Transverse colon (tissue), 4 donors: Measurements from ENCODE around the gene PJVK. TPM values are rescaled to one million over a fixed set of nuclear protein-coding genes. Genes with fewer than 3 reads are reported as not detected.

Experiments used
- DNase-seq: peaks from one replicate; pipeline ENCODE4 v3.0.0-alpha.2; 2019
- H3K27ac ChIP-seq, 4 donors: fragments of 200-600 bp; sonication (generic); 2 replicates each; pipeline ENCODE4 v1.5.1; 2016 to 2018; ENCODE audit warnings: inconsistent platforms in 4 of 4
- H3K27me3 ChIP-seq: fragments of 200-600 bp; sonication (generic); 2 replicates; pipeline ENCODE4 v1.5.1; 2017; ENCODE audit warnings: inconsistent platforms
- H3K36me3 ChIP-seq, 4 donors: fragments of 200-600 bp; sonication (generic); 2 replicates each; pipeline ENCODE4 v1.5.1; 2017 to 2019; ENCODE audit warnings: inconsistent platforms in 4 of 4
- H3K4me1 ChIP-seq, 4 donors: fragments of 200-600 bp; sonication (generic); 2 replicates each; pipeline ENCODE4 v1.5.1; 2017 to 2020; ENCODE audit warnings: inconsistent platforms in 4 of 4
- H3K4me3 ChIP-seq, 4 donors: fragments of 200-600 bp; sonication (generic); 1 replicate in 1 of 4; 2 replicates in 3 of 4; pipeline versions ENCODE4 v1.5.1 to v1.6.1; 2017 to 2019; ENCODE audit warnings: inconsistent platforms in 4 of 4
- H3K9me3 ChIP-seq, 2 donors: fragments of 200-600 bp; sonication (generic); 2 replicates each; pipeline ENCODE4 v1.5.1; 2017 to 2019; ENCODE audit warnings: inconsistent platforms in 2 of 2
- CTCF ChIP-seq, 5 experiments: fragments of 200-600 bp in 3 of 5; fragments of 450-650 bp in 2 of 5; sonication (generic) in 3 of 5; IDR thresholded peaks; 1 replicate in 2 of 5; 2 replicates in 3 of 5; pipeline ENCODE4 v1.5.1; 2016 to 2017; ENCODE audit warnings: antibody characterized with exemption in 5 of 5, inconsistent platforms in 3 of 5, mild to moderate bottlenecking in 2 of 5, moderate library complexity in 1 of 5
- EP300 ChIP-seq: sonication (generic); formaldehyde crosslinking; IDR thresholded peaks from one replicate; pipeline ENCODE4 v1.6.1; 2017; ENCODE audit warnings: antibody characterized with exemption, low read depth
- POLR2A ChIP-seq: fragments of 450-650 bp; IDR thresholded peaks from one replicate; pipeline ENCODE4 v1.6.1; 2016; ENCODE audit warnings: antibody characterized with exemption, mild to moderate bottlenecking, moderate library complexity
- POLR2AphosphoS5 ChIP-seq, 3 donors: sonication (generic); formaldehyde crosslinking; IDR thresholded peaks; one replicate each; pipeline ENCODE4 v1.6.1; 2016; ENCODE audit warnings: antibody characterized with exemption in 3 of 3
- WGBS, 2 donors: methylation state at CpG; one replicate each; pipeline ENCODE4 v1.1.5; 2018; ENCODE audit warnings: low coverage in 1 of 2; 5-methylcytosine and 5-hydroxymethylcytosine counted together
- in situ Hi-C, 4 donors: fragments of 200-750 bp; cut with MboI; loops; one replicate each; pipeline versions ENCODE4 v1.15.0 to v1.15.1; 2017; ENCODE audit warnings: low sequenced_read_pairs in 3 of 4, low pct_ligation_motif_present in 1 of 4, low pct_unique_long_range_greater_than_20kb in 1 of 4
- intact Hi-C: fragments of 100-400 bp; cut with DNase I; formaldehyde crosslinking; loops from one replicate; pipeline ENCODE4 v1.15.1; 2023; ENCODE audit warnings: low total_unique reads
- total RNA-seq, 4 donors: library from RNA; depleted of rRNA; stranded (reverse); fragments of >200 nt; gene quantifications; one replicate each; pipeline ENCODE4 v1.1.0, GENCODE V29; 2016

Gene PJVK
- total RNA-seq, 4 donors from 2014 or later: 1.6 to 3.2 TPM; not detected in 2

GRCh38 chr2:178449700-178450523 lies 1.3 kb upstream of the PJVK start:
- intact Hi-C loops (loop anchor here (2.0 to 5.0 kb wide), 2 partner anchors 29 to 668 kb away; partner anchors contain the start of gene FKBP7), in situ Hi-C loops (no loop called here)
- Histone ChIP-seq H3K4me1 (peaks cover 6 to 31% (median 22%) of the 10 kb centered on the region in 4 donors), H3K9me3 (no peaks in the 10 kb centered on the region), H3K27me3 (no peaks in the 10 kb centered on the region), H3K36me3 (peaks cover 0 to 18% (median 6%) of the 10 kb centered on the region in 4 donors), H3K4me3 (peak overlapping the region; percentile 53 to 99 (median 82)), H3K27ac (peak overlapping the region; percentile 95 to 100 (median 96))
- DNase-seq: peak; percentile 20
- 5 to 7% methylated on average over 8 to 18 of the region's 18 CpGs for WGBS, 2 donors
- no peak for TF ChIP-seq POLR2A

GRCh38 chr2:178450524-178450773 lies 729 bp upstream of the PJVK start:
- DNase-seq: peak; percentile 84

GRCh38 chr2:178452334-178452733 lies 1.2 kb downstream of the PJVK start:
- 95 to 96% methylated on average over 2 of the region's 2 CpGs for WGBS, 2 donors
- peak overlapping the region in 1 of 4 donors; percentile 73 for H3K4me3 ChIP-seq

More at GRCh38 chr2:178450524-178450773, 729 bp upstream of the PJVK start:
- Histone ChIP-seq H3K27me3 (no peaks in the 10 kb centered on the region), H3K9me3 (no peaks in the 10 kb centered on the region), H3K36me3 (peaks cover 0 to 15% (median 5%) of the 10 kb centered on the region in 4 donors), H3K27ac (peak overlapping the region; percentile 95 to 100 (median 96)), H3K4me1 (peaks cover 6 to 31% (median 22%) of the 10 kb centered on the region in 4 donors), H3K4me3 (peak overlapping the region; percentile 53 to 99 (median 82))
- 1% methylated on average over 11 of the region's 25 CpGs; no CpG with 5 or more reads in 1 of the 2 donors for WGBS, 2 donors
- TF ChIP-seq EP300 (no peak), POLR2AphosphoS5 (IDR thresholded peaks at IDR 0.05) (no peak), CTCF (IDR thresholded peaks at IDR 0.05) (no peak), POLR2A (no peak)
- in situ Hi-C loops: no loop called here
- intact Hi-C loops: loop anchor here (2.0 kb wide), 1 partner anchor 28 kb away; the partner anchor contains the start of gene FKBP7

GRCh38 chr2:178452870-178453269 lies 1.7 kb downstream of the PJVK start:
- Histone ChIP-seq H3K9me3 (no peaks in the 10 kb centered on the region), H3K27ac (no peak overlapping the region), H3K27me3 (no peaks in the 10 kb centered on the region), H3K4me1 (peaks cover 6 to 31% (median 22%) of the 10 kb centered on the region in 4 donors), H3K36me3 (no peaks in the 10 kb centered on the region), H3K4me3 (no peak overlapping the region)
- intact Hi-C loops: no loop called here
- no peak for DNase-seq
- TF ChIP-seq POLR2A (no peak), CTCF (IDR thresholded peaks at IDR 0.05) (no peak), EP300 (no peak), POLR2AphosphoS5 (IDR thresholded peaks at IDR 0.05) (no peak)
- 47 to 63% methylated on average over 5 of the region's 5 CpGs for WGBS, 2 donors
- in situ Hi-C loops: no loop called here

More at GRCh38 chr2:178452334-178452733, 1.2 kb downstream of the PJVK start:
- no peak for DNase-seq
- Histone ChIP-seq H3K27me3 (no peaks in the 10 kb centered on the region), H3K9me3 (no peaks in the 10 kb centered on the region), H3K27ac (peak overlapping the region; percentile 95 to 100 (median 96)), H3K36me3 (peaks cover 0 to 2% (median 0%) of the 10 kb centered on the region in 4 donors), H3K4me1 (peaks cover 6 to 31% (median 22%) of the 10 kb centered on the region in 4 donors)
- intact Hi-C loops (no loop called here), in situ Hi-C loops (no loop called here)
- TF ChIP-seq POLR2A: no peak
- no peak for TF ChIP-seq POLR2AphosphoS5 (IDR thresholded peaks at IDR 0.05)
- no peak for TF ChIP-seq EP300

- TF ChIP-seq POLR2A (no peak), CTCF (IDR thresholded peaks at IDR 0.05) (no peak), EP300 (no peak)
- in situ Hi-C loops: no loop called here
- H3K27me3 ChIP-seq: no peaks in the 10 kb centered on the region
- DNase-seq: no peak
- 88 to 94% methylated on average over 5 of the region's 5 CpGs for WGBS, 2 donors
- H3K9me3 ChIP-seq: no peaks in the 10 kb centered on the region
- no peak overlapping the region for H3K4me3 ChIP-seq
- H3K36me3 ChIP-seq: no peaks in the 10 kb centered on the region
- no peak overlapping the region for H3K27ac ChIP-seq
- intact Hi-C loops: no loop called here
- peaks cover 0 to 8% (median 6%) of the 10 kb centered on the region in 4 donors for H3K4me1 ChIP-seq
Measured at GRCh38 chr2:178455947-178456346, 4.8 kb downstream of the PJVK start.
